Diencephalon (tissue), 1 donor: ENCODE results near the gene AIF1L. TPM values are rescaled to one million over a fixed set of nuclear protein-coding genes. Genes with fewer than 3 reads are reported as not detected.

Experiments used
- small RNA-seq: library from RNA; depleted of rRNA; stranded (forward); fragments of <200 nt; gene quantifications from one replicate; pipeline ENCODE3, GENCODE V24; 2014
- total RNA-seq: library from RNA; depleted of rRNA; stranded (reverse); fragments of >200 nt; gene quantifications from one replicate; pipeline ENCODE4 v1.2.3, GENCODE V29; 2014

Gene AIF1L
- total RNA-seq: 24.9 TPM

DNA sequence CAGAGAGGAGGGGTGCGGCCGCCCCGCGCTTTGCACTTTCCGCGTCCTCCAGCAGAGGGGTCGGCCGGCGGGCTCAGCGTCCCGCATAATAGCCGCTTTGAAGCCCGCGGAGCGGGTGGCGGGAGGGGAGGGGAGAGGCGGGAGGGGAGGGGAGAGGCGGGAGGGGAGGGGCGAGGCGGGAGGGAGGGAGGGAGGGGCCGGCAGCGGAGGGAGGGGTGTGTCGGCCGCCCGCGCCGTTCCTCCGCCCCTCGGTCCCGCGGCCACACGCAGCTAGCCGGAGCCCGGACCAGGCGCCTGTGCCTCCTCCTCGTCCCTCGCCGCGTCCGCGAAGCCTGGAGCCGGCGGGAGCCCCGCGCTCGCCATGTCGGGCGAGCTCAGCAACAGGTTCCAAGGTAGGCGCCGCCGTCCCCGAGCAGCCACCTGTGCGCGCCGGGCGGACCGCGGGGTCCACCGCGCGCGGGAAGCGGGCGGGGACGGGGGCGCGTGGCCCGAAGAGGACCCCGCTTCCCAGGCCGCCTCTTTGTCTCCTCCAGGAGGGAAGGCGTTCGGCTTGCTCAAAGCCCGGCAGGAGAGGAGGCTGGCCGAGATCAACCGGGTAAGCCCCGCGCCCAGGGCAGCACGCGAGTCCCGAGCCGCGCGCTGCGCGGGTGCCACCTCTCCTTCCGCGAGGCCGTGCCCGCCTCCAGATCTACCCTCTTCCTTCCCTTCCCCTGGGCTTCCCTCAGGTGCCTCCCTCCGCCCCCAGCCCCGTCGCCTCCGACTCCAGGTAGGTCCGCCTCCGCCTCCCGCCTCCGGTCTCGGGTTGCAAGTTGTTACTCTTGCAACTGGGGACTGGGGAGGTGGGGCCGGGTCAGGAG, at the start of gene AIF1L:
Gene AIF1L, plus strand, starts transcription at position 263 of the 857 bp plus-strand sequence. Its CDS starts 99 bp downstream, at position 362.

DNA sequence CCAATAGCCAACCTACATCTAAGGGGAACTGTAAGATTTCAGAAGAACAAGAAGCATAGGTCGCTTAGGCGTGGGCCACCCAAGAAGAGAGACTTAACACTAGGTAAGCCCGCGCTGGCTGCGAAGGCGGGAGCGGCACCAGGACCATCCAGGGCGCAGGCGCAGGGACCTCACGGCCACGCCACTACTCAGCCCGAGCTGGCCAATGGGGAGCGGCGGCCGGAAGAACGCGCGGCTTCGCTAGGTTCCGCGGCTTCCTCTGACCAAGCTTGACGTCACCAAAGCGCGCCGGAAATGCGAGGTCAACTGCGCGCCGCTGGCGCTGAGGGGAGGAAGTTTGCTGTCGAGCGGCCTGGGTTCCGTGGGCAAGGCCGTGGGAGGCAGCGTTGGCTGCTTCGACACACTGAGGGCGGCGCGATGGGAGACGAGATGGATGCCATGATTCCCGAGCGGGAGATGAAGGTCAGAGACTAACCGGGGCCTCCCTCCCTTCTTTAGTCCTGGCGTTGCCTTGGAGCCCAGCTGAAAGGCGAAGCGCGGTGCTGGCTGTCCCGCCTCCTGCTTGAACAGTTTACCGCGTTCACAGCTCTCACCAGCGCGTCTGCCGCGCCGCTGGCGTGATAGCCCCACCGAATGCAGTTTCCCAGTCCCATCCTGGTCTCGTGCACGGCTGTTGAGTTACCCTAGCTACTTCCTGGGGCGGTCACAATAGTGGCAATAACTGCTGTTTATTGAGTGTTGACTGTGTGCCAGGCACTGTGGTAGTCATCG, 29.1 kb downstream of the AIF1L start, which contains the start of gene NUP214:
Gene NUP214, plus strand, starts transcription at position 299 of the 771 bp plus-strand sequence. Its CDS starts 119 bp downstream, at position 418.

Small RNA genes lying within 50 kb of the gene (small RNA-seq; reads per million reads assigned to genes)
- gene RNU6-881P: not detected

Other genes starting within 250 kb of the AIF1L start
- not detected for gene QRFP, start 199.7 kb upstream of the AIF1L start, total RNA-seq
- 2.1 TPM for gene FIBCD1, start 157.3 kb upstream of the AIF1L start, total RNA-seq
- gene LAMC3, start 87.4 kb upstream of the AIF1L start, total RNA-seq: 3.7 TPM
- gene NUP214, start 29.1 kb downstream of the AIF1L start, total RNA-seq: 16.8 TPM
- gene FAM78A, start 180.0 kb downstream of the AIF1L start, total RNA-seq: 2.5 TPM
- gene PLPP7, start 193.2 kb downstream of the AIF1L start, total RNA-seq: 9.2 TPM